HepG2 (cell line): ENCODE measurements around the gene OGFOD3. TPM values are rescaled to one million over a fixed set of nuclear protein-coding genes. Genes with fewer than 3 reads are reported as not detected.
A peak's percentile ranks its signal among the peaks of the same experiment; 100 is the strongest.

Experiments used
- CBX1 ChIP-seq: IDR thresholded peaks from one replicate; pipeline ENCODE4 v1.6.1; 2016; ENCODE audit warnings: antibody characterized with exemption, low read depth
- DZIP1 ChIP-seq: sonication (generic); formaldehyde crosslinking; IDR thresholded peaks from 2 replicates; pipeline ENCODE4 v1.5.0; 2020; ENCODE audit warnings: mild to moderate bottlenecking, missing genetic modification reagents
- HMGXB4 ChIP-seq, 2 experiments: sonication (generic) in 1 of 2; formaldehyde crosslinking in 1 of 2; IDR thresholded peaks; 2 replicates each; pipeline versions ENCODE4 v1.4.0 to v1.6.1; 2018 to 2020; ENCODE audit warnings: missing genetic modification reagents in 2 of 2, borderline replicate concordance in 1 of 2, low read depth in 1 of 2, mild to moderate bottlenecking in 1 of 2, missing biosample characterization in 1 of 2
- HNRNPLL ChIP-seq: fragments of 200-400 bp; formaldehyde crosslinking; IDR thresholded peaks from 2 replicates; pipeline ENCODE4 v1.6.1; 2017; ENCODE audit warnings: mild to moderate bottlenecking, low read depth, low read length; ENCODE audit not compliant: poor library complexity, severe bottlenecking
- IKZF4 ChIP-seq: sonication (generic); formaldehyde crosslinking; IDR thresholded peaks from 2 replicates; pipeline ENCODE4 v1.5.1; 2020; ENCODE audit warnings: borderline replicate concordance, mild to moderate bottlenecking, low read depth, missing genetic modification reagents; ENCODE audit errors: not compliant biosample characterization
- KAT2B ChIP-seq: fragments of 150-350 bp; IDR thresholded peaks from 2 replicates; pipeline ENCODE4 v1.6.1; 2014; ENCODE audit warnings: low read depth, low read length, borderline replicate concordance
- MED8 ChIP-seq: sonication (generic); formaldehyde crosslinking; IDR thresholded peaks from 2 replicates; pipeline ENCODE4 v1.8.1; 2023; ENCODE audit warnings: mild to moderate bottlenecking, missing genetic modification reagents; ENCODE audit not compliant: insufficient replicate concordance
- SMAD1 ChIP-seq: sonication (generic); formaldehyde crosslinking; IDR thresholded peaks from 2 replicates; pipeline ENCODE4 v1.4.0; 2020; ENCODE audit warnings: missing genetic modification reagents, low read depth, mild to moderate bottlenecking, borderline replicate concordance
- ZFX ChIP-seq: sonication (generic); formaldehyde crosslinking; IDR thresholded peaks from 2 replicates; pipeline ENCODE4 v1.4.0; 2020; ENCODE audit warnings: mild to moderate bottlenecking, low read depth, missing genetic modification reagents, moderate library complexity
- ZNF232 ChIP-seq: sonication (generic); formaldehyde crosslinking; IDR thresholded peaks from 2 replicates; pipeline ENCODE4 v1.4.0; 2020; ENCODE audit warnings: missing genetic modification reagents, borderline replicate concordance
- ZNF260 ChIP-seq: sonication (generic); formaldehyde crosslinking; IDR thresholded peaks from 2 replicates; pipeline ENCODE4 v1.4.0; 2020; ENCODE audit warnings: missing genetic modification reagents, low read depth, mild to moderate bottlenecking, borderline replicate concordance
- ZNF317 ChIP-seq: sonication (generic); formaldehyde crosslinking; IDR thresholded peaks from 2 replicates; pipeline ENCODE4 v1.5.0; 2020; ENCODE audit warnings: mild to moderate bottlenecking, missing genetic modification reagents
- ZNF431 ChIP-seq: sonication (generic); formaldehyde crosslinking; IDR thresholded peaks from 2 replicates; pipeline ENCODE4 v1.9.0; 2022; ENCODE audit warnings: missing genetic modification reagents, low read depth, mild to moderate bottlenecking, borderline replicate concordance
- ZNF775 ChIP-seq: sonication (generic); formaldehyde crosslinking; IDR thresholded peaks from 2 replicates; pipeline ENCODE4 v1.4.0; 2020; ENCODE audit warnings: missing genetic modification reagents, mild to moderate bottlenecking, moderate library complexity, borderline replicate concordance
- polyA plus RNA-seq, 8 experiments: library from polyadenylated mRNA; depleted of rRNA in 3 of 8; stranded (reverse) in 7 of 8; unstranded in 1 of 8; fragments of >200 nt; fragmentation: Illumina TruSeq in 4 of 8; extraction: Trizol in 4 of 8; gene quantifications; 2 replicates each; pipeline versions ENCODE4 v1.2.1 to v1.2.3, GENCODE V29; 2011 to 2016; ENCODE audit warnings: low read depth in 4 of 8, missing spikeins in 1 of 8, mixed read lengths in 1 of 8; ENCODE audit not compliant: insufficient read depth in 1 of 8
- total RNA-seq, 5 experiments: library from RNA; depleted of rRNA; stranded (reverse); fragments of >200 nt; fragmentation: Illumina TruSeq; extraction: Trizol; gene quantifications; 2 replicates each; pipeline ENCODE4 v1.2.3, GENCODE V29; 2016; ENCODE audit warnings: low read depth in 1 of 5
- TF ChIP-seq, protein P1 (sequence below): sonication (generic); formaldehyde crosslinking; IDR thresholded peaks from 2 replicates; pipeline ENCODE4 v1.5.0; 2020; ENCODE audit warnings: mild to moderate bottlenecking, missing genetic modification reagents
- TF ChIP-seq, protein P2 (sequence below): sonication (generic); formaldehyde crosslinking; IDR thresholded peaks from 2 replicates; pipeline ENCODE4 v1.4.0; 2020; ENCODE audit warnings: missing genetic modification reagents, mild to moderate bottlenecking, borderline replicate concordance

OGFOD3 gene
- total and polyA plus RNA-seq, 2 of the 13 experiments (the other 11 are each of a cell fraction or from before 2014, with no cell fraction given): 40.0 to 42.1 TPM

- TF ChIP-seq ZNF232 (CRISPR knock-in tag): peak; percentile 98
- TF ChIP-seq, protein P1, sequence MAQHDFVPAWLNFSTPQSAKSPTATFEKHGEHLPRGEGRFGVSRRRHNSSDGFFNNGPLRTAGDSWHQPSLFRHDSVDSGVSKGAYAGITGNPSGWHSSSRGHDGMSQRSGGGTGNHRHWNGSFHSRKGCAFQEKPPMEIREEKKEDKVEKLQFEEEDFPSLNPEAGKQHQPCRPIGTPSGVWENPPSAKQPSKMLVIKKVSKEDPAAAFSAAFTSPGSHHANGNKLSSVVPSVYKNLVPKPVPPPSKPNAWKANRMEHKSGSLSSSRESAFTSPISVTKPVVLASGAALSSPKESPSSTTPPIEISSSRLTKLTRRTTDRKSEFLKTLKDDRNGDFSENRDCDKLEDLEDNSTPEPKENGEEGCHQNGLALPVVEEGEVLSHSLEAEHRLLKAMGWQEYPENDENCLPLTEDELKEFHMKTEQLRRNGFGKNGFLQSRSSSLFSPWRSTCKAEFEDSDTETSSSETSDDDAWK: no peak
- no peak for TF ChIP-seq CBX1
- TF ChIP-seq HMGXB4 (CRISPR knock-in tag; IDR thresholded peaks at IDR 0.05; ENCODE audit: borderline replicate concordance in 1 of 2, low read depth in 1 of 2): peak; percentile 68 to 70; a peak in 2 of 4 replicates
- no peak for TF ChIP-seq KAT2B
- peak; percentile 41 for TF ChIP-seq HNRNPLL
- peak; percentile 80 for TF ChIP-seq ZNF317 (CRISPR knock-in tag)
- TF ChIP-seq SMAD1 (CRISPR knock-in tag): 0 out of 2 replicates have a peak, but pooled peaks have one; percentile 49
- TF ChIP-seq ZNF260: no peak
- peak; percentile 74 for TF ChIP-seq IKZF4 (CRISPR knock-in tag)
- TF ChIP-seq DZIP1 (CRISPR knock-in tag): peak; percentile 93
- TF ChIP-seq ZNF431 (CRISPR knock-in tag): peak; percentile 54; the same call in 1 of the 2 replicates
- TF ChIP-seq, protein P2, sequence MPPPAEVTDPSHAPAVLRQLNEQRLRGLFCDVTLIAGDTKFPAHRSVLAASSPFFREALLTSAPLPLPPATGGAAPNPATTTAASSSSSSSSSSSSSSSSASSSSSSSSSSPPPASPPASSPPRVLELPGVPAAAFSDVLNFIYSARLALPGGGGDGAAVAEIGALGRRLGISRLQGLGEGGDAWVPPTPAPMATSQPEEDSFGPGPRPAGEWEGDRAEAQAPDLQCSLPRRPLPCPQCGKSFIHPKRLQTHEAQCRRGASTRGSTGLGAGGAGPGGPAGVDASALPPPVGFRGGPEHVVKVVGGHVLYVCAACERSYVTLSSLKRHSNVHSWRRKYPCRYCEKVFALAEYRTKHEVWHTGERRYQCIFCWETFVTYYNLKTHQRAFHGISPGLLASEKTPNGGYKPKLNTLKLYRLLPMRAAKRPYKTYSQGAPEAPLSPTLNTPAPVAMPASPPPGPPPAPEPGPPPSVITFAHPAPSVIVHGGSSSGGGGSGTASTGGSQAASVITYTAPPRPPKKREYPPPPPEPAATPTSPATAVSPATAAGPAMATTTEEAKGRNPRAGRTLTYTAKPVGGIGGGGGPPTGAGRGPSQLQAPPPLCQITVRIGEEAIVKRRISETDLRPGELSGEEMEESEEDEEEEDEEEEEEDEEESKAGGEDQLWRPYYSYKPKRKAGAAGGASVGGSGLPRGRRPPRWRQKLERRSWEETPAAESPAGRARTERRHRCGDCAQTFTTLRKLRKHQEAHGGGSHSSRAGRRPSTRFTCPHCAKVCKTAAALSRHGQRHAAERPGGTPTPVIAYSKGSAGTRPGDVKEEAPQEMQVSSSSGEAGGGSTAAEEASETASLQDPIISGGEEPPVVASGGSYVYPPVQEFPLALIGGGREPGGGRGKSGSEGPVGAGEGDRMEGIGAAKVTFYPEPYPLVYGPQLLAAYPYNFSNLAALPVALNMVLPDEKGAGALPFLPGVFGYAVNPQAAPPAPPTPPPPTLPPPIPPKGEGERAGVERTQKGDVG (CRISPR knock-in tag): peak; percentile 97; the same call in 1 of the 2 replicates
- TF ChIP-seq MED8 (CRISPR knock-in tag): peak; percentile 41
- peak; percentile 70 for TF ChIP-seq ZFX (CRISPR knock-in tag)
- TF ChIP-seq ZNF775 (CRISPR knock-in tag): peak; percentile 96; the same call in 1 of the 2 replicates
Observed at GRCh38 chr17:82370471-82371332, 47.7 kb downstream of the OGFOD3 start (continued).
